ENCODE data around the gene WWOX.

DNA sequence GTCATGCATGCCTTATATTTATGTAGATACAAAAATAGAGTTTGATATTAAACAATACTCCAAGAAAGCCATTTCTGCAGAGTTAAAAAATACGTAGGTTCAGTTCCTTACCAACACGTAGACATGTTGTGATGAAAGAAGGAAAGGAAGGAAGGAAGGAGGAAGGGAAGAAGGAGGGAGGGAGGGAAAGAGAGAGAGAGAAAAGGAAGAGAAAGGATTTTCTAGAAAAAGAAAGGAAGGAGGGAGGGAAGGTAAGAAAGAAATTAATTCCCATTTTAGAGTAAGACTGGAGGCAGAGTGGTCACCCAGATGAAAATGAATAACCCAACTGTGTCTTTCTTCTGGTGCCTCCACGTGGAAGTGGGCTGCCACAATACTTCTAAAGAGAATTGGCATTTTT is 652.1 kb downstream of the WWOX start:
- TF ChIP-seq, protein P1, sequence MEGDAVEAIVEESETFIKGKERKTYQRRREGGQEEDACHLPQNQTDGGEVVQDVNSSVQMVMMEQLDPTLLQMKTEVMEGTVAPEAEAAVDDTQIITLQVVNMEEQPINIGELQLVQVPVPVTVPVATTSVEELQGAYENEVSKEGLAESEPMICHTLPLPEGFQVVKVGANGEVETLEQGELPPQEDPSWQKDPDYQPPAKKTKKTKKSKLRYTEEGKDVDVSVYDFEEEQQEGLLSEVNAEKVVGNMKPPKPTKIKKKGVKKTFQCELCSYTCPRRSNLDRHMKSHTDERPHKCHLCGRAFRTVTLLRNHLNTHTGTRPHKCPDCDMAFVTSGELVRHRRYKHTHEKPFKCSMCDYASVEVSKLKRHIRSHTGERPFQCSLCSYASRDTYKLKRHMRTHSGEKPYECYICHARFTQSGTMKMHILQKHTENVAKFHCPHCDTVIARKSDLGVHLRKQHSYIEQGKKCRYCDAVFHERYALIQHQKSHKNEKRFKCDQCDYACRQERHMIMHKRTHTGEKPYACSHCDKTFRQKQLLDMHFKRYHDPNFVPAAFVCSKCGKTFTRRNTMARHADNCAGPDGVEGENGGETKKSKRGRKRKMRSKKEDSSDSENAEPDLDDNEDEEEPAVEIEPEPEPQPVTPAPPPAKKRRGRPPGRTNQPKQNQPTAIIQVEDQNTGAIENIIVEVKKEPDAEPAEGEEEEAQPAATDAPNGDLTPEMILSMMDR (IDR thresholded peaks at IDR 0.05) = no peak
- no peak for TF ChIP-seq POLR2A (IDR thresholded peaks at IDR 0.05)
